ENCODE results near the gene CDC14C. TPM values are rescaled to one million over a fixed set of nuclear protein-coding genes. Genes with fewer than 3 reads are reported as not detected.

CDC14C gene
- polyA plus RNA-seq, 3 donors = not detected

DNA sequence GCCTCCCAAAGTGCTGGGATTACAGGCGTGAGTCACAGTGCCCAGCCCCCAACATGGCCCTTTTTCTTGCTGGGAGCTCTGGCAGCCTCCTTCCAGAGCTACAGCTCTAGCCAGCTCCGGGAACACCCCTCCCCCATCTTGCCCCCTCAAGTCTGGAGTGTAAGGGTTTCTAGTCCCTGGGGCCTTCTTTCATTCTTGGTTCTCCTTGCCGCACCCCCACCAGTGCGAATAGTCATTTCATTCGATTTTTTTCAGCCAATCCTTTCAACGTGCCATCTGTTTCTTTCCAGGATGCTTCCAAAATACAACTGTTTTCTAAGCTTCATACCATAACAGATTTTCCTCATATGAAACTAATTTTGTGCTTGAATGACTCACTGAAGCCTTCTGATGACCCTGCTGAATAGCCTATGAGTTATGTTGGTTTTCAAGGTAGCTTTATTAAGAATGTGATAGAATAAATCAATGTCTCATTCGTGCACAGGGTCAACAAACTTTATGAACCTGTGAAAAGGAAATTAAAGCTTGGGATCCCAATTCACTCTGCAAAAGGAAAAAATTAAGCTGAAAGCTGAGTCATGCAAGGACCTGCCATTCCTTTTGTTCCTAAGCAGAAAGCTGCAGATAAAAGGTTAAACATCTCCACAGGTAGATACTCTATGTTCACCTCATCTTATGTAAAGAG is 38.6 kb downstream of the CDC14C start:
- WGBS, 3 donors = 43 to 75% (median 68%) methylated on average over 7 of the region's 7 CpGs
- no peak overlapping the region for H3K27ac ChIP-seq (ENCODE audit: low read depth, low read length)

DNA sequence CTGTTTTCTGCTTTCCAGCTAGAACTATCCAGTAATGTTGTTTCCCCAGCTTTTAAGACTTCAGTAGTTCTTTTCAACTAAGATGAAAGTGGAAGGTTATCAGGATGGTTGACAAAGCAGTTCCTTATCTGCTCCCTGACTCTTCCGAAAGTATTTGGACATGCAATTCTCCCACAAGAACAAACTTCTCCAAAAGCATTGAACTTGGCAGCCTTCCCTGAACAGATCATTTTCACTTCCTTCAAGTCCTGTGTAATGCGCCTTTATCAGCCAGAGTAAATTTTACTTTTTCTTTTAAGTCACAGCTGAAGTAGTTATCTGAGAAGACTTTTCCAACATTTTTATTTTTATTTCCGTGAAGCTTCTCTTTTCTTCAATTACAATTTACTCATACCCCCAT is 39.7 kb downstream of the CDC14C start:
- no peak overlapping the region for H3K27ac ChIP-seq (ENCODE audit: low read depth, low read length)
- 13 to 30% (median 24%) methylated on average over 3 of the region's 3 CpGs for WGBS, 3 donors

DNA sequence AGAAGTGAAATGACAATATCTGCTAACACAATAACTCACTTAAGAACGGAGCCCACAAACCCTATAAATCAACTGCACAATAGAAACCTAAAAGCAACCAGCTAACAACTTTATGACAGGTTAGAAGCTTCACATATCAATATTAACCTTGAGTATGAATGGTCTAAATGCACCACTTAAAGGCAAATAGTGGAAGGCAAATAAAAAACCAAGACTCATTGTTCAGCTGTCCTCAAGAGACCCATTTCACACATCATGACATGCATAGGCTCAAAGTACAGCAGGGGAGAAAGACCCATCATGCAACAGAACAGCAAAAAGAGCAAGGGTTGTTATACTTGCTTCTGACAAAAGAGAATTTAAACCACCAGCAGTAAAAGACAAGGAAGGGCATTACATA is 46.8 kb downstream of the CDC14C start:
- WGBS, 3 donors = 68 to 86% (median 76%) methylated on average over 1 of the region's 1 CpG
- H3K27ac ChIP-seq (ENCODE audit: low read depth, low read length) = no peak overlapping the region

DNA sequence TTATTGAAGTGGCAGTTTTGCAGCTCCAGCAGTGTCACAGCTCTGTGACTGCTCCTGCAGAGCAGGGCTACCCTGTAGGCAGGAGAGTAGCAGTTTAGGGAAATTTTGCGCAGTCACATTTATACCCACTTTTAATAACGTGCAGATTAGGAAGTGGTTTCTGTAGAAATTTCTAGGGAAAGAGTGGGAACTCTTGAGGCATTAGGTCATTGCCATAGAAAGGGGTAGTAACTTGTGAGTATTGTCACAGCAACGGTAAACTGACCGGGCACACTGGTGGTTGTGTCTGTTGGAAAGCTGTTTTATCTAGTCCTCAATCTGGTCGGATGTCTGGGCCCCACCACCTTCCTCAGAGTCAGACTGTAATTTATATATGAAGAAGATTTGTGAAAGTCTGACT is 51.9 kb downstream of the CDC14C start:
- 60 to 70% (median 69%) methylated on average over 5 of the region's 5 CpGs for WGBS, 3 donors
- no peak overlapping the region for H3K27ac ChIP-seq (ENCODE audit: low read depth, low read length)

DNA sequence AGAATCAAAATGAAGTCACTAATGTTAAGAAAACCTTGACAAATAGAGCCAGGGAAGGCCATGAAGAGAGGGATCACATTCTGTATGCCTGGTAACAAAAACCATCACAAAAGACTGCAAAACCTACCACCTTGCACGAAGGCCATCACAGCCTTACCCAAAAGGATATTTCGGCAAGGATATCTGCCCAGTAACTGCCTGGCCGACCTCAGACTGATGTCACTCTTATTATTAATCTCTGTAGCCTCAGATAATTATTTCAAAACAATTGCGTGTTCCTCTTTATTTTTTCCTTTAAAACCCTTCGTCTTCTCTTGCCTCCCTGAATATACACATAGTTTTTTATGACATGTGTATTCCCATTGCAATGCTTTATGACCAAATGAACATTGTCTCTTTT is 52.5 kb downstream of the CDC14C start:
- H3K27ac ChIP-seq (ENCODE audit: low read depth, low read length) = no peak overlapping the region
- 63 to 76% (median 74%) methylated on average over 5 of the region's 5 CpGs for WGBS, 3 donors
